Activated CD4-positive, CD25-positive, alpha-beta regulatory T cell treated with anti-CD3 and anti-CD28 coated beads, Interleukin-2, amount 50 U/mL, for 24 hours (primary cell): Measurements from ENCODE around the gene TNFRSF18.
A peak's percentile ranks its signal among the peaks of the same experiment; 100 is the strongest.

Source experiments
- ATAC-seq, 2 donors: fragments of 150-1000 bp; cut with Tn5 transposase; one replicate each; pipeline ENCODE4 v1.10.0; 2021; ENCODE audit warnings: mild to moderate bottlenecking in 1 of 2, moderate library complexity in 1 of 2

TNFRSF18 gene

DNA sequence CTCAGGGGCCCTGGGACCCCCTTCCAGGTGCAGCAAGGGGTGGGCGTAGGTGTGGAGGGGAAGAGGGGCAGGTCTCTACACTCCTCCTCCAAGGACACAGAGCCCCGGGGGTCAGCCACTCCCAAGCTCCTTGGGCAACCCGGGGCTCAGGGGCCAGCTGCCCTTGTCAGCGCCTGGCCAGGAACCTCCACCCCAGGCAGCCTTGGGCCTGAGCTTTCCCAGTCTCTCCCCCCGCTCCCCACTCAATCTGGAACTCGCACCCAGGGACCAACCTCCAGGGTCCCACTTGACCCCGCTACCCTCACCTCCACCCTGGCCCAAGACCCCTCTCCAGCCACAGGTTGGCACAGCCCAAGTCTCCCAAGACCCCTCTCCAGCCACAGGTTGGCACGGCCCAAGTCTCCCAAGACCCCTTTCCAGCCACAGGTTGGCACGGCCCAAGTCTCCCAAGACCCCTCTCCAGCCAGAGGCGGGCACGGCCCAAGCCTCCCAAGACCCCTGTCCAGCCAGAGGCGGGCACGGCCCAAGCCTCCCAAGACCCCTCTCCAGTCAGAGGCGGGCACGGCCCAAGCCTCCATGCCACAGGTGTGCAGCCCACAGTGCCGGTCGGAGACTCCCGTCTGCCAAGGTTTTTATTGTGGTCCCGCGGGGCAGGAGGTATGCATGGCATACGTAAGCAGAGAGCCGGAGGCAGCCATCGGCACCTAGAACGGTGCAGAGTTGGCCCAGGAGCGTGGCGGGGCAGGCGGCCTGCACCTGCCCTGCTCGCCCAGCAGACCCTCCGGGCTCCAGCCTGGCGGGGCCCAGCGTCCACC lies 4.5 kb upstream of the TNFRSF18 start:
- no peak for ATAC-seq

DNA sequence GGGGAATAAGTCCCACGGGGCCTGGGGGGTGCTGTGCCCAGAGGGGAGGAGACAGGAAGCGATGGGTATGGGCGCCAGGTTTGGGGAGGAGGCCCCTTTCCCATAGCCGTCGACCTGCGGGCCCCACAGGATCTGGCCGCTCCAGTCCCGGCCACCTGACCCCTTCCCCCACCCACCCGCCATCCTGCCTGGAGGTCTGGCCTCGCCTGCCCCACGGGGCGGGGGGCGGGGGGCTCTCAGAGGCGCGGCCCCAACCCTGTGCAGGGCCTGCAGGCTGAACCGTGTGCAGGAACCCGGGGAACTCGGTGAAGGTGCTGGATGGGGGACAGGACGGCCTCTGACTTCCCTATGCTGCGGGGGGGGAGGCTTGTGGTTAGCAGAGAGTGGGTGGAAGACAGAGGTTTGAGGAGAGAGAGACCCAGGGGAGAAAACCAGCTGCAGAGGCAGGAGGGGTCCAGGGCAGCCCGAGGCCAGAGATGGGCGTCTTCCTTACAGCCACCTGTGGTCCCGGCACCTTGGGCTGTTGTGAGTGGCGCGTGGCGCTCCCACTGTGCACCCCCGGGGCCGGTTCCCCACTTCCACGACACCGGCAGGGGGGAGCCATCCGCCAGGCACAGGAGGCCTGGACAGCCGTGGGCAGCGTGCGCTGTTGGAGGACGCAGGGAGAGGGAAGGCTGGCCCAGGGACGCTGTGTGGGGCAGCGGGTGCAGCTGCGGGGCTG lies 2.5 kb upstream of the TNFRSF18 start:
- peak; percentile 3 to 5 for ATAC-seq

DNA sequence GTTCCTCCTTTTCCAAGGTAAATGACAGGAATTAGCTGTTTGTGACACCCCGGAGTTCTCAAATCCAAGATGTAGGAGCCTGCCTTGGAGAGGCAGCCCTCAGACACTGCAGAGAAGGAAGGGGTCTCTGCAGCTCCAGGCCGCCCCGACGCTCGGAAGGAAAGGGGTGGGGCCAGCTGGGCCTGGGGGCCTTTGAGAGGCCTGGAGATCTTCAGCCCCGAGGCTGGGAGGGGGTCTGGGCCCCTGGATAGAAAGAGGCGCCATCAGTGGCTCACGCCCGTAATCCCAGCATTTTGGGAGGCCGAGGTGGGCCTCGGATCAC lies 1.1 kb upstream of the TNFRSF18 start:
- ATAC-seq = no peak

DNA sequence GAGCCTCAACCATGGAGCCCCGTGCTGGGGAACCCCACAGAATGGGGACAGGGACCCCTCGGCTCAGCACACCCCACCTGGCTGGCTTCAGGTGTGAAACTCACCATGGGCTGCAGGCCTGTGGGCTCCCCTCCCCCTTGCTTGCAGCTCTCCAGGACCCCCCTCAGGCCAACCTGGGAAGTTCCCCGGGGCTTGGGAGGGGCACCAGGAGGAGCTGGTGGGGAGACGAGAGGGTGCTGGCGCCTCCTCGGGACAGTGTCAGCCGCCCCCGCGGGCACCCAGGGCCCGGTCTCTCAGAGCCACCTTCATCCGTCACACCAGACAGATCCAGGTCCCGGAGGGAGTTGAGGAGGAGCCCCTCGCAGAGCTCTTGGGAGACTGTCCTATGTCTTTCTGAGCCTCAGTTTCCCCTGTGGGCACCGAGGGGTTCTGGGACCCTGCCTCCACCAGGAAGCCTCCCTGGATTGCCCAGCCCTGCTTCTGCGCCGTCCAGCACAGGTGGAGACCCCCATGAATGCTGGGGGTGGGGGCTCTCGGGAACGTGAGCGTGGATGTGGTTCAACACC lies 657 bp upstream of the TNFRSF18 start:
- no peak for ATAC-seq

DNA sequence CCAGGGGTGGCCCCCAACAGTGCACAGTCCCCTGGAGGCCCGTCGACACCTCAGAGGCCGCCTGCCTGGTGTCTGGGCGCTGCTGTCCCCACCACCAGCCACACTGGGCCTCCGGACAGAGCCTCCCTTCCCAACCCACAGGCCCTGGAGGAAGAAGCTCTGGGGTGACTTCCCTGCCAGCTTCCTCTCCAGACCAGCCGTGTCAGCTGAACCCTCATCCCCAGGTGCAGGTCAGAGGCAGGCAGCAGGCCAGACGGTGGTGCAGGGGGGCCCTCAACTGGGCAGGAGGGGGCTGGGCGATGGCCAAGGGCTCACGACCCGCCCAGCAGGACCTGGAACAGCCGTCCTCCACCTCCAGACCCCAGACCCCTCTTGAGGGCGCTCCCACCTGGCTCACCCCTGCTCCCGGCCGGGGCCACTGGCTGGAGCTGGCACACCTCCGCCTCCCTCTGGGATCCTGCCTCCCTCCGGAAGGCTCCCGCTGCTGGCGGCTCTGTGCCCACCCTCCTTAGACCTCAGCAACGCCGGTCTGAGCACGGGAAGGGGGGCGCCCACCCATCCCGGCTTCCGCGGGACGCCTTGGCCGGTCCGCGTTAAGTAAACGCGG lies 520 bp downstream of the TNFRSF18 start:
- no peak for ATAC-seq

DNA sequence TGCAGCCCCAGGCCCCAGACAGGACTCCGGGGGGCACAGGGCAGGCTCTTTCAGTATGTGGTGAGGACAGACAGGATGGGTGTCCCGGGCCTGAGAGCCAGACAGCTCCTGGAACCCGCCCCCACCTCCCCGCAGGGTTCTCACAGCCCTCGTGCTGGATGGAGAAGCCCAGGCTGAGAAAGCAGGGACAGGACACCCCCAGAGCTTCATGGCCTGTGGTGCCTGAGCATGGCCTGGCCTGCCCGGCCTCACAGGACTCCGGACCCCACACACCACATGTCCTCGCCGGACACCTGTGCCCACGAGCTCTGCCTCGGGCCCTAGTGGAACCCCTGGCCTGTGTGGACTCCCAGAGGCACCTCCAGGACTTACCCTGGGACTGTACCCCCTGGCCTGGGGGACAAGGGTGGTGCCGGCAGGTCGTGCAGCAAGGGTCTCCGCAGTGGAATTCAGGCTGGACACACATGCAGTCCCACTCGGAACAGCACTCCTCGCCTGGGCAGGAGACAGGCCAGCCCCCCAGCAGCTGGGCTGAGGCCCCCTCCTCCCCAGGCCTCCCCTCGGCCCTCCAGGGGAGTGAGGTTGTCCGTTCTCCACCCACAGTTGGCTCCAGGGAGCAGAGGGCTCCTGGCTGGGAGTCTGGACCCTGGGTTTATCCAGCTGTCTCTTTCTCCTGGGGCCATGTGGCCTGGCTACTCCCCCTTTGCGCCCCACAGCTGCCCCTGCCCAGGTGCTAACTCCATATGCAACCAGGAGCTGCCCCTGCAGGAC lies 1.2 kb downstream of the TNFRSF18 start:
- no peak for ATAC-seq

DNA sequence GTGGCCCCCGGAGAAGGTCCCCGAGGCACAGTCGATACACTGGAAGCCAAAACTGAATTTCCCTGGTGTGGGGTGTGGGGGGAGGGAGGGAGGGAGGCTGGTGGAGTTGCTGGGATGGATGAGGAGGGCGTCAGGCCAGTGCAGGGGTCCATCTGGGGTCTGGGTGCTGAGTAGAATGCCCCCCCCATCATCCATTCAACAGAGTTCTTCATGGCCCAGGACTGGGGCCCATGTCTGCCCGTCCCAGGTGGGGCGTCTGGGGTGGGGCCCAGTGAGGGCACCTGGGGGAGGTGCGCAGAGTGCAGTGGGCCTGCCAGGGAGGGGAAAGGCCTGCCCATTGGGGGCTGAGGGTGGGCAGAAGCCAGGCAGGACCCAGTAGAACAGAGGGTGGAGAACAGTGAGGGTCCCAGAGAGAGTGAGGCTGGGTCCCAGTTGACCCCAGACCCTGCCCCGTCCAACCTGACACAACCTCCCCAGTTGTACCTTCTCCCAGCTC lies 1.9 kb downstream of the TNFRSF18 start:
- ATAC-seq = no peak

DNA sequence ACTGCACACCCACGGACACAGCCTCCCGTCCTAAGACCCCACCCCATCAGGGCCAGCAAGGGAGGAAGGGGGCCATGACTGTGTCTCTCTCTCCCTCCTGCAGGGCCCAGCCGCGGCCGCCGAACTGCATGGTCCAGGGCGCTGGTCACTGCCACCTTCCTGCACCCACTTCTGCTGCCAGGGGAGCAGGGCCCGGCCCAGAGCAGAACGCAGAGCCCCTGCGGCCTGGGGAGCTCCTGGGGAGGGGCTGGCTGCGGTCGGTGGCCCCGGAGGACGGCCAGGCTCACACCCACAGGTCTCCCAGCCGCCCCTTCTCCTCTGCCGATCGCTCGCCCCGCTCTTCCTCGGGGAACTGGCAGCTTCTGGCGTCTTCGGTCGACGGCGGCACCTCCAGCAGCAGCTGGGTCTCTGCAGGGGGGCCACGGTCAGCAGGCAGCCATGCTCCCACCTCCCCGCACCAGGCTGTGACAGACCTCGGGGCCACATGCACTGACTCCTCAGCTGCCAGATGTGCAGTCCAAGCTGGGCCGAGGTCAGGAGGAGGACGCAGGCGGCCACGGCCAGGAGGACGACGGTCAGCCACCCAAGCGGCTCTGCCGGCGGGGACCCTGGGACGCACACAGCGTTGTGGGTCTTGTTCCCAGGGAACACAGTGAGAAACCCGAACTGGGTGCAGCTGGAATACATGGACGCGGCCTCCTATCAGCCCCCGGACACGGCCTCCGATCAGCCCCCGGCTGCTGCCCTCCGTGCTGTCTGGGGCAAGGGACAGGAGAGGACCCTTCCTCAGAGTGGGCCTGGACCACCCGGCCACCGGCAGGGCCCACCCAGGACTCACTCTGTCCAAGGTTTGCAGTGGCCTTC lies 2.6 kb downstream of the TNFRSF18 start:
- no peak for ATAC-seq

DNA sequence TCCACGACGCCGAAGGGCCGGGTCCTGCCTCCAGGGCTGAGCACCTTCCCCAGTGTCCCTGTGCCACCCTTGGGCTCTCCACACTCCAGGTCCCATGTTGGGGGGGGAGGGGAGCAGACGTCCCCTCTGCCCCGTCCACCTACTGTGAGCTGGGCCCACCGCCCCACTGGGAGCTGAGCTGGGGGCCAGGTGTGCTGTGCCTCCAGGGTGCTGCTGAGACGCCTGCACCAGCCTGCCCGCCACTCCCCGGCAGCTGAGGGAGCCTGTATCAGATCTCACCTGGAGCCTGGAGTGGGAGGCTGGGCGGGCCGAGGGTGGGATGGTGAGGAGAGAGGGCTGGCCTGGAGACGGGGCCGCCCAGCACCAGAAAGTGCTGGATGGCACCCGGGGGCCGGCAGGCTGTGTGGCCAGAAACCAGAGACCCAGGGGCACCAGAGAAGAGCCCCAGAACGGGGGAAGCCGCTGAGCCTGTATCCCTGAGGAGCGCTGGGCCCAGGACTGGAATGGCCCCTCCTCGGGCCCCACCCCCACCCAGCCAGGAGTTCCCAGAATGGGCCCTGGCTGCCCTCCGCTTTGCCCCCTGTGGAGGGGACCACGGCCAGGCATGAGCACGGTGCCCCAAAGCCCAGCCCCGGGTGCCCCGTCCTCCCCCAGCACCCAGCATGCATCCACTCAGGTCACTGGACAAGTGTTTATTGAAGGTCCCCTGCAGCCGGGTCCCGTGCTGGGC lies 3.4 kb downstream of the TNFRSF18 start:
- ATAC-seq = no peak

DNA sequence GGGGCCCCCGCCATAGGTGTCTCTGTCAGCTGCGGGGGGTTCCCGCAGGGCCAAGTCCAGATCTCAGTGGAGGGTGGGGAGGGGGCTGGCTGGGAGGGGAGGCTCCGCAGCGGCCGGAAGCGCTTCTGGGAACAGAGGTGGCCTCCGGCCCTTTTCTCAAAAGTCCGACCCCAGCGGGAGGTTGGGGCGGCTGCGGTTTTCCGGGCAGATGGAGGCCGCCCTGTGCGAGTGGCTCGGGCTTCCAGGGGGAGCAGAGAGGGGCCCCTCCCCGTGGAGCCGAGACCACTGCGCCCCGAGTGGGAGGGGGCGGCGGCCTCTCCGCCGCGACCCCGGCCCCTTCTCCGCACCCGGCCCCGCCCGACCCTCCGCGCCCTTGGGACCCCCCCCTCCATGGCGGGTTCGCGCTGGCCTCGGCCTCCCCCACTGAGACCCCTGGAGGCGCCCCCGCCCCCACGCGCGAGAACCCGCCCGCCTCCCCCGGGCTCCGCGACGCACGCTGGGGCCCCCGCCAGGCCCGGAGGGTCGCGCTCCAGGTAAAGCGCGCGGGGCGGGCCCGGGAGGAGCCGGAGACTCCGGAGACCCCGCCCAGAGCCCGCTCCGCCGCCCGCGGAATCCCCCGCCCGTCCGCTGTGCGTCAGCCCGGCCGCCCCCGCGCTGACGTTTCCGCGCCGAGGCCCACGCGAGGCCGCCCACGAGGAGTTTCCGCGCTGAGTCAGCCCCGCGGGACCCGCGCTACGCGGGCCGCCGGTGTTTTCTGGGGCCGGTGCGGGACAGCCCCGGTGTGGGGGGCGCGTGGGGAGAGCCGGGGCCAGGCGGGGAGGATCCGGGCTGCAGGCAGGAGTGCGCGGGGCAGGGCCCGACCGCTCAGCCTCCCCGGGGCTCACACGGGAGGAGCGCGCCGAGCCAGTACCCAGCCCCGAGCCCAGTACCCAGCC lies 5.2 kb downstream of the TNFRSF18 start:
- ATAC-seq = peak; percentile 75 to 79

DNA sequence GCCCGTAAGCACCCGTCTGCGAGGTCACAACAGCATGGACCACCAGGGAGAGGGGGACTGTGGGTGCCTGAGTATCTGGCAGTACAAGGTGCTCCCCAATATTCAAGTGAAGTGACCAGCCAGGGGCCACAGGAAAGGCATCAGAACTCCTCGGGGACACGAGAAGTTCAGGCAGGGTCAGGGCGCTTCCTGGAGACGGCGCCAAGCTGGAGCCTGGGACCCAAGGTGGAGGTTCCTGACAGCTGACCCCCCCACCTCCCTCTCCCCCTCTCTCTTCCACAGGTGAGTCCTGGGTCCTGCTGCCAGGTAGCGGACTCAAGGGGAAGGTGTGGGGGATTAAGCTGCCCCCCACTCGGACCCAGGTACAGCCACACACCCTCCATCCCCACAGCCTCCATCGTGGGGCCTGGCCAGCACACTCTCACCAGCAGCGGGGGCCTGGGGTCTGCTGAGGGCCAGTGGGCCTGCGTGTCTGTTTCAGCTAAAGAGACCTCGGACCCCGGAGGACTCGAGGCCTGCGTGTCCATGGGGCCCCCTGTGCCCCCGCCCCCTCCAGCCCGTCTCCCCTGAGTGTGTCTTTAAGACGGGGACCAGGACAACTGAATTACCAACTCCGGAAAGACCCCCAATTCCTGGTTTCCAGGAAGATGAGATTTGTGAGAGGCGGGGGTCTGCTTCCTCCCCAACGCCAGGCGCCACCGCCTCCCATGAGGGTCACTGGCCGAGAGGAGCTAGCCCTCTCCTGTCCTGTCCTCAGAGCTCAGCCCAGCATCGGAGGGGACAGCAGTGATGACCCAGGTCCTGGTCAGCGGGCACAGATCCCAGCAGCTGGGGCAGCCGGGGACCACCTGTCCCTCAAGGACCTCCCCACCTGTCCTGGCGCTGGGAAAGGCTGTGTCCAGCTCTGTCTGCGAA lies 6.2 kb downstream of the TNFRSF18 start:
- no peak for ATAC-seq

DNA sequence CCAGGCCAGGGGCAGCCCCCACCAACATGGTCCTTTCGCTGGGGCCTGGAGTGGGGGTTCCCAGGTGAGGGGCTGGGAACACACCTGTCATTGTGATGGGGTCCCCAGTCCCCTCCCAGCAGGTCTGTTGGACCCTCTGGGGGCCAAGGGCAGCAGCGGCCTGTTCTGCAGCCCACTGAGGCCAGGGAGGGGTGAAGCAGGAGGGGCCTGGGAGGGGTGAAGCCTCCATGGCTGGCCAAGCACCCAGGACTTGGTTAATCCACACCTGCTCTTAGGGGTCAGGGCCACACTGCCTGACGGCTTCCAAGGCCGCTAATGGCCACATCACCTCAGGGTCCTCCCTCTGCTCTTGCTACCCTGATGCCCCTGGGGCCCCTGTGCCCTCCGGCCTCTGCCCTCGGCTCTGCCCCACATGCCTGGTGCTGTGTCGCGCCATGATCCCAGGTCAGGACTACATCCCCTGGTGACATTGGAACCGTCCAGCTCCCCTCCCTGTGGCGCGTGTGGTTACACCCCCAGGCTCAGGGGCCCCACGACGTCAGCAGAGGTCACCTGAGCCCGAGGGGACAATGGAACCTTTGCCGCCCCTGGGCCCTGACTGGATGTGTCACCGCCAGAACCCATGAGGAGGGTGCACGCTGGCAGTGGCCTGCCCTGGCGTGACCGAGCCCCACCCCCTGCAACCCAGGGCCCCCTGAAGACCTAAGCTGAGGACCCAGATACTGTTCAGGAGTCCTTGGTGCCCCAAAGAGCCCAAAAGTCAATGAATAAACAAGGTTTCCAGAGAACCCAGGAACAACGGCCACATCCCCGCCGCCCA lies 7.0 kb downstream of the TNFRSF18 start:
- ATAC-seq = no peak

DNA sequence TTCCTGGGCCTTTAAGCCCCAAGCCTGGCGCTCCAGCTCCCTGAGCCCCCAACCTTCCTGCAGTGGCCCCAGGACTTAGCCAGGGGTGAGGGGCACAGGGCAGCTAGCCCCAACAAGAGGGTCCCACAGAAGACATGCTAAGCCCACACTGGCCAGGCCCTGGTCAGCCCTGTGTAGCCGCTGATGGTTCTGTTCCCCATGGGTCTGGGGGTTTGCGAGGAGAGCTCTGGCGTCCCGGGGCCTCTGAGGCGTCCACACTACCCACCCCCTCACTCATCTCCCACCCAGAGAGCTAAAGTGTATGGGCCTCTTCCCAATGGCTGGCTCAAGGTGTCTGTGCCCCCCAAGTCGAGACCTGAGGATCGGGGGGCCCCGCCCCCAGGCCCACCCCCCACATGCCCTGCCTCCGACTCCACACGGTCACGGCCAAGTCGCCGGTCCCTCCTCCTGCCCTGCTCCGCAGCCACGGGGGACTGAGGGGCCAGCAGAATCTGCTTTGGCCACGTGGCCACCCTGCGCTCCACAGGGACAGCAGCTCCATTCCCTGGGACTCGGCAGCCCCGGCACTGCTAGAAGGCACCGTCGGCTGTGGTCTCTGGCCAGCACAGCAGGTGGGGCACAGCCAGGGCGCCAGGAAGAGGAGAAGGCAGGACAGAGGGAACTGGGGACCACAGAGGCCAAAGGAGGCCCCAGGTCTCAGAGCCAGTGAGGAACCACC lies 7.8 kb downstream of the TNFRSF18 start:
- no peak for ATAC-seq

DNA sequence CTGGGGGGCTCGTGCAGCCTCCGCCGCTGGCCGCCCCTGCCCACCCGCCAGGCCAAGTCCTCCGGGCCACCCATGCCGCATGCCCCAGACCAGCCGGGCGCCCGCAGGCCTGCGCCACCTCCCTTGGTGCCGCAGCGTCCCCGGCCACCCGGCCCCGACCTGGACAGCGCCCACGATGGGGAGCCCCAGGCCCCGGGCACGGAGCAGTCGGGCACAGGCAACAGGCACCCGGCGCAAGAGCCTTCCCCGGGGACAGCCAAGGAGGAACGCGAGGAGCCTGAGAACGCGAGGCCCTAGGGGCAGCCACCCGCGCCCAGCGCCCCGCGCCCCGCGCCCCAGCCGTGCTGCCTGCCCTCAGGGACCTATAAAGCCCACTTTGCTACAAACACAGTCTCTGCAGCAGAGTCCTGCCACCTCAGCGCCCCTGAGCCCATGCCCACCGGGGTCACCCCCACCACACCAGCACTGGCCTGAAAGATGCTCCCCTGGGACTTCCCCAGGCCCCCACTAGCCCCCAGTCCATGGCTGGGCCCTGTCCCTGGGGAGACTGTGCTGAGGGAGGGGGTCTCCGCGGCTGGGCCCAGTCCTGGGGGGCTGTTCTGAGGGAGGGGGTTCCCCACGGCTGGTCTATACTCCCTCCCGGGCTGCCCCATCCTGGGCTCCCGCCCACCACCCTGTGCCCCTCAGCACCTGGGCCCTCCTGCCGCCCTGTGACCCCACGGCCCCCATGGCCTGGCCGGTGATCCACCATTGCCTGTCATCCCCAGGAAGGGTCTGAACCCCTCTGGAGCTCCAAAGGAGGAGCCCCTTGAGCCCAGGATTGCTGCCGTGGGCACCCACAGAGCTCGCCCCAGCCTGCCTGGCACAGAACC lies 8.6 kb downstream of the TNFRSF18 start:
- no peak for ATAC-seq

DNA sequence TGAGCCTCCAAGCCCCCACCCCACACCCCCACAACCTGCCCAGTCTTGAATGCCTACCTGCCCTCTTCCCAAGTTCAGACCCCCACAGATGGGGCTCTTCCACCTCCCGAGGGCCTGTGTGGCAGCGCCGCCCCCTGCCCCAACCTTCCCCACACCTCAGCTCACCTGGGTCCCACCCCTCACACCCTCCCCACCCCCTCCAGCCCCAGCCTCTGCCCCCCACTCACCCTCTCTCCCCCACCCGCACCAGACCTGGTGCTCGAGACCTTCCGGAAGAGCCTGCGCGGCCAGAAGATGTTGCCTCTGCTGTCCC lies 9.2 kb downstream of the TNFRSF18 start:
- no peak for ATAC-seq
